ENCODE results near the gene ADGRA1.

ADGRA1 gene

DNA sequence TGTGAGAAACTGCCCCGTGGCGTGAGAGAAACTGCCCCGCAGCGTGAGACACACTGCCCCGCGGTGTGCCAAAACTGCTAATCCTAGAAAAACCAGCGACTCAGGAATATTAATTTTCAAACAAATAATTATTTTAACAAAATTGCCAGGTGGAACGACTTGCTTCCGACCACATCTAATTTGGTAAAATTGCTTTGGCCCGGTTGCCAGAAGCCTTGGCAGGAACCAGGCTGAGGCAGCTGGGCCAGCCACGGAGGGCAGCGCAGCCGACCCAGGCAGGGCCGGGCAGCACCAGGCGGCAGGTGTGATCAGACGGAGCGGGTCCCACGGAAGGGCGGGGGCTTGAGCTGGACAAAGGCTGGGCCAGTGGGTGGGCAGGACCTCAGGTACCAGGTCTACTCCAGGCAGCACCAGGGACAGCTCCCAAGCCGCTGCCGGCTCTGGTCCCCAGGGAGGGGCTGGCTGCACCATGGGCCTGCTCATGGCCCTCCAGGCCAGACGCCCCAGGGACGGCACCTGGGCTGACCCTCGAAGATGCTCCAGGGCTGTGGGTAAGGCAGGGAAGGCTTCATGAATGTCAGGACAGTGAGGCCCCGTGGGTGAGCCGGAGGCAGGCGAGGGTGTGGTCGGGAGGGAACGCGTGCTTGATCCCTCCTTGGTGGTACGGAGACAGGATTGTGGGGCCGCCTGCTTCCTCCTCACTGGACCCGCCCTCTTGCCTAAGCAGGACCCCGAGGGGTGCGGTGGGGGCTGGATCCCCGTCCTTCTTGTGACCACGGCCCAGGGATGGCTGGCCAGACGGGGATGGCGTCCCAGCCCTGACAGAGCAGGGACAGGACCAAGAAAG is 7.7 kb upstream of the ADGRA1 start:
- DNase-seq, result no peak

DNA sequence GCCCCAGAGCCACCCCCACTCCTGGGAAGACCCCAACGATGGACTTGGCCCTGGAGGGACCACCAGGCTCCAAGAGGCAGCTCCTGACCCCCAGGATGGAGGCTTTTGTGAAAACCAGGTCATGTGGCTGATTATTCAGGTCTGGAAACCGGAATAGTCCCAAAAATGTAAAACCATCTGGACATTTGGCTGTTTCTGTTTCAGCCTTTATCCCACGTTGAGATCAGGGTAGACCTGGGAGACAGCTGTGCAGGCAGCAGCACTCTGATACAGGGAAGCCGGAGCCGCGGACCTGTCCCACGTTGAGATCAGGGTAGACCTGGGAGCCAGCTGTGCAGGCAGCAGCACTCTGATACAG is 7.1 kb upstream of the ADGRA1 start:
- DNase-seq, result no peak

GRCh38 chr10:133081636-133082035 is 6.1 kb upstream of the ADGRA1 start:
- no peak for DNase-seq

DNA sequence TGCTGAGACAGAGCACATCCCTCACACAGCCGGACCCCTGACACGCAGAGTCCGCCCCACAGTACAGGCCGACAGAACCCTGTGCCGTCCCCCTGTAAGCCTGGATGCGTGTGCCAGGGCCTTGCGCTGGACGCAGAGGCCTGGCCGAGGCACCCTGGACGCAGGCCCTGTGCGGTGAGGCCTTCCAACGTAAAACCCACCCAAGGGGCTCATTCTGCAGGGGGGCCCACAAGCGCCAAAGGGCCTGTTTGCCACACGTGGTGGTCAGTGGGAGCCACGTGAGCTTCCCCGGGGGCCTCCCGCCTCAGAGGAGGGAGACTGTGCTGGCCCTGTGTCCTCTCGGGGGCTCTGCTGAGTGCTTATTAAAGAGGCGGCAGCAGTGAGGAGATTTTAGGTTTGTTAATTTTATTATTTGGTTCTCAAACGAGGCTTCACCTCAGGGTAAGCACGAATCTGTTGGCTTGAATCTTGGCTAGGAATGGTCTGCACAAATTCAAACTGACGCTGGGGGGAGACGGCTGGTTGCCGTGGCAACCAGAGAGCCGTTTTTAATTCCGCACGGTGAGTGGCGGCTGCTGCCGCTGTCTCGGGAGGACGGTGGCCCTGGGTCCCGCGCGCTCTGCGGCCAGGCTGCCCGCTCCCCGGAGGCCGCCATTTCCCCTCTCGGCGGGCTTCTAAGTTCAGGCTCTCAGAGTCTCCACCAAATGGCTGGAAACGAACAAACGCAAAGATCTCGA is 4.9 kb upstream of the ADGRA1 start:
- DNase-seq, result no peak

GRCh38 chr10:133083422-133084100 is 4.2 kb upstream of the ADGRA1 start:
- no peak for DNase-seq

DNA sequence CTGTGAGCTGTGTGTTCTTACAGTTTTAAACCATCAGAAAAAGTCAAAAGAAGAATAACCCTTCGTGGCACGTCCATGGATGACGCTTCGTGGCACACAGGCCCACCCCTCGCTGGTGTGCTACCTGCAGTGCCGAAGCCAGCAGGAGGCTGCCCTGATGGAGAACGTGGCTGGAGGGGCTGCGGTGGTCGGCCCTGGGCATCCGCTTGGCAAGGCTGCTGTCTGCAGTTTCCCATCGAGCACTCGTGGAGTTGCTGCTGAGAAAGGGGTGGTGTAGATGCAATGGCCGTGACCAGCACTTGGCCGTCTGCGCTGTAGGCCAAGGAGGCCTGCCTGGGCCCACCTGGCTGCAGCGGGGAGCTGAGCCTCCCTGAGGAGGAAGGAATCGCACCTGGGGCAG is 3.2 kb upstream of the ADGRA1 start:
- no peak for DNase-seq

- no peak for DNase-seq
Observed at GRCh38 chr10:133085251-133086125, 2.2 kb upstream of the ADGRA1 start.

DNA sequence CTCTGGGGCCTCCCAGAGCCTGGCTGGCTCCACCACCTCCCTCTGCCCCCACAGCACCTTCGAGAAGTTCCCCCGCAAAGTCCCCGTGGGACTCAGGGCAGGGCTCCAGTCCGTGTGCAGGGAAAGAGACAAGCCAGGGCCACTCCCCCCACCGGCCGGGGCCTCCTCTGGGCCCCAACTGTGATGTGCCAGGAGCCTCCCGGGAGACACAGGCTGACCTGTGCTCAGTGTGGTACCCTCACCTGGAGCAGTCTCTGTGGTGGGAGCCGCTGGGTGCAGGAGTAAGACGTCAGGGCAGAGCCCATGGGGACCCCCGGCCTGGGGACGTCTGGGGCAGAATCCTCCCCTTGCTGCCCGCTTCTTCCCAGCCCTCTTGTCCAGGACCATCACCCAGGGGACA is 1.5 kb upstream of the ADGRA1 start:
- no peak for DNase-seq

- DNase-seq, result no peak
Observed at GRCh38 chr10:133087045-133087678, 562 bp upstream of the ADGRA1 start.

DNA sequence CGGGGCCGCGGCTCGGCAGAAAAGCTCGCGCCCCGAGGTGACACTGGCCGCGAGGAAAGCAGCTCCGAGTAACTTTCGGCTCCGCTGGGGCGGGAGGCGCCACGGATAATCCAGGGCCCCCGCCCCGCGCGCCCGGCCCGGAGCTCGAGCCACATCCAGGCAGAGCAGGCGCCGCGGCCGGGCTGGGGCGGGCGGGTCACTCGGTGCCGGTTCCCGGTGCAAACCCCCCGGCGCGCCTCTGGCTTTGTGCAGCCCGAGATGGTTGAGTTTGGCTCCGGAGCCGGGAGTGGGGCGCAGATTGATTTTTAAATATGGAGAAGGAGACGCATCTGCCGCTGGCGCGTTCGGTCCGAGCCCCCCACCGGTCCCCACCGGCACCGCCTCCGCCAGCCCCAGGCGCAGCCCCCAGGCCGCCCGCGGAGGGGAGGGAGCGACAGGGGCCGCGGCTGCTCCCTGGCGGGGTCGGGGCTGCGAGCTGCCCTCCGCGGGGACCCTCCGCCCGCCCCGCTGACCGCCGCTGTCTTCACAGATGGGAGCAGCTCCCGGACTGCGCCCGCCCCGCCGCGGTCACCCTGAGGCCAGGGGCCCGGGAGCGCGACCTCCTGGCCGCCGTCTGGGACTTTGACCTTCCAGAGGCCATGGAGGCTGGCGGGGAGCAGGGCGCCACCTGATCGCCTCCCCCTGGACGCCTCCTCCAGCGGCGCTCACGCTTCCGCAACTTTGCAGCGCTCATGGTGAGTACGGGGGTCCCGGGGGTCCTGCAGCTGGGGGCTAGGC is 643 bp downstream of the ADGRA1 start:
- DNase-seq, result no peak

GRCh38 chr10:133088956-133089800 is 1.5 kb downstream of the ADGRA1 start:
- DNase-seq, result no peak

DNA sequence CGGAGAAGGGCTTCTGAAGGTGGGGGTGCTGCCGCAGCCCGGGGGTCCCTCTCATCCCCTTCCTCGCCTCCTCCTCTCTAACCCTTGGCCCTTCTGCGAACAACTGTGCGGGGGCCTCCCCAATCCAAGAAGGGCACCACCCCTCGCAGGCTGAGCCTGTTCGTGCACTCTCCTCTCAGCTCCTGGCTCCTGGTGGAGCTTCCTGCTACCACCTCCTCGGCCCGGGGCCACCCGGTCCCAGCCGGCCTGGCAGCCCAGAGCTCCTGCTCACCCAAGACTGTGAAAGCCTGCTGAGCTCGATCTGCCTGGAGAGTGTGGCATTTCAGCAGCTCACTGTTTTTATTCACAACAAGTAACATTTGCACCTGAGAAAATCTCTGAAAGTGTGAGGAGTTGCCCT is 2.4 kb downstream of the ADGRA1 start:
- no peak for DNase-seq

DNA sequence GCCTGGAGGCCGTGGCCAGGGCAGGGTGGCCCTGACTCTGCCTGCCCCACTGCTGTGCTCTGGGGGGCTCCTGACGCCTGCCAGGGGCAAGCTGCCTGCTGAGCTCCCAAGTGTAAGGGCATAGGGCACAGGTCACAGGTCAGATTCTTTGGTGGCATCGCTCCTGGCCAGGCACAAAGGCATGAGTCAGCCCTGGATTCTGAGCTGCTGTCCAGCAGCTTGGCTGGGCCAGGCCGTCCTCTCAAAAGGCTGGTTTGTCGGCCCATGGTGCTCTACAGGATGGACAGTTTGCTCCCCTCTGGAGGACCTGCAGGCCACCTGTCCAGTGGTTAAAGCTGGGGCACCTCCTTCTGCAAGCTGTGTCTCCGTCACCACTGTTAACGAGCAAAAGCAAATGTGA is 2.9 kb downstream of the ADGRA1 start:
- no peak for DNase-seq

DNA sequence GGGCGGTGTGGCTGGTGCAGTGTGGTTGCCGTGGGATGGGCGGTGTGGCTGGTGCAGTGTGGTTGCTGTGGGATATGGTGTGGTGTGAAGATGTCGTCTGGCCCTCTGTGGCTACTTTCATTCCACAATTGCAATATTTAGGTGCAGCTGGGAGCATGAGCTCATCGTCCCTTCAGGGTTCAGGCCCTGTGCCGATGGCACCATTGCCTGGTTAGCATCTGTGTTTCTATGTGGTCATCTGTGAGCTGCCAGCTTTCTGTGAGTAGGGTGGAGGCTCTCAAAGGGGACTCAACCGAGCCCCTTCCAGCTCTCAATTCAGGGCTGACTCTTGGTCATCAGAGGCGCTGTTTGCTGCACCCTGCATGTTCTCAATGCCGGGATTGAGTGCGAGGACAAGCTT is 3.6 kb downstream of the ADGRA1 start:
- no peak for DNase-seq

DNA sequence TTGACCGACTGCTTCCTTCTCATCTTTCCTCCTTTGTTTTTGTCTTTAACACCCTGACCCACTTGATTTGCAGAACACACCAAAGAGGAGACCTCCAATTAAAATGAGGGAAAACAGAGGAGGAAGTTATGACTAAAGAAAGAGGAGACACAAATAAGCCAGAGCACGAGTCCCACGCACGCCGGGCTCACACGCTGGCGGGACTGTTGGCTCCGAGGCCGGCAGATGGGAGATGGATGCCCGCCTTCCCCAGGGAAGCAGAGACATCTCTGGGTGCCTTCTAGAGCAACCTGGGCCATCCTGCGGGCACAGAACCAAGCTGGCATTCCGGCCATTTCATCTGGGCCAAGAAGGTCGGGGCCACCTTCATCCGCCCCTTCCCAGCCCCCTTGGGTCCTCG is 5.6 kb downstream of the ADGRA1 start:
- DNase-seq, result no peak

GRCh38 chr10:133094286-133094685 is 6.6 kb downstream of the ADGRA1 start:
- no peak for DNase-seq

DNA sequence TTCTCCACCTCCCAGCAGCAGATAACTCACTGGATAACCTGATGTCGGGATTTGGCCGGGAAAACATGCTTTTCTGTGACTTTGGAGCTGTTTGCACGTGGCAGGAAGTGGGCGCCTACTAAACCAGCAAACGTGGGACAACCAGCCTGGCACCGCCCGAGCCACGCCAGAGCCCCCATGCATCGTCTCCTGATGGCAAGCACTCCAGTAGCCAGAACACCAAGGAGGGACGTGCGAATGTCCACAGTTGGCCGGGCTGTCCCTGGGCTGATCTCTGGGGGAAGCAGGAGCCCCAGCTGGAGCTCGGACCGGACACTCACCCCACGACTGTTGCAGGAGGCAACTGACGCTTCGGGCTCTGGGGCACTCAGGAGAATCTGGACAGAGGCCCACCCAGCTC is 7.1 kb downstream of the ADGRA1 start:
- no peak for DNase-seq

DNA sequence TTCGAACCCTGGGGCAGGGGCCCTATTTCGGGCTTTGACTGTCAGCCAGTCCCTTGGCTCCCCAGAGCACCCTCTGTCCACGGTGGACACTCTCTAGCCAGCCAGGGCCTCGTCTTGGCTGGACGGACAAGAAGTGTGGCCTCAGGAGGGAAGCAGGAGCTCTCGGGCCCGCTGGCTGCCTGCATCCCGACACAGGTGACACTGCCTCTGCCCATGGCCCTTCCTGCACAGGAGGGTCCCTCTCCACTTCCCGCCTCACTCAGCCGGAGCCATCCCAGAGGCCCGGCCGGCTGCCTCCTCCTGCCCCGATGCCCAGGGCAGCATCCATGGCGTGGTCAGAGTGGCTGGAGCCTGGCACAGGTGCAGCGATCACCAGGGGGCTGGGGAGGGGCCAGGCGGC is 7.9 kb downstream of the ADGRA1 start:
- no peak for DNase-seq

DNA sequence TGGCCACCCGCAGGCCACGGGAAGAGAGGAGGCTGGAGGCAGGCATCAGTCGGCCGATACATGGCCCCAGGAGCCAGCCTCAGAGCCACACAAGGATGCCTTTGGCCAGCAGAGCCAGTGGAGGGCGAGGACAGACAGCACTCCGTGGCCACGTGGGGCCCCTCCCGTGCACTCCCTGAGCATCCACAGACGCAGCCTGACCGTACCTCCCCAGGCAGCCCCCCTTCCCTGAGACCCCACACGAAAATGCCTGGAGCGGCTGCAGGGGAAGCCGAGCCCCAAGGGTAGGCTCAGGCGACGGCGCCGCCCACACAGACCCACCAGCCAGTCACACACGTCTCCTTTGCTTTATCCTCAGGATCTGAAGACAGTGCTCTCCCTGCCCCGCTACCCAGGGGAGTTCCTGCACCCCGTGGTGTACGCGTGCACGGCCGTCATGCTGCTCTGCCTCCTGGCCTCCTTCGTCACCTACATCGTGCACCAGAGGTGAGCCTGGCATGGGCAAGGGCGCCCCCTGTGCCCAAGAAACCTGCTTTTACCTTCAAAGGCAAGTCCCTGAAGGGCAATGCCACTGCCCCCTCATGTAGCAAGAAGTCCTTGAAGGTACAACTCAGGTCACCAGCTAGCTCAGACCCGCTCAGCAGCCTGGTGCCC is 9.0 kb downstream of the ADGRA1 start:
- DNase-seq, result no peak

DNA sequence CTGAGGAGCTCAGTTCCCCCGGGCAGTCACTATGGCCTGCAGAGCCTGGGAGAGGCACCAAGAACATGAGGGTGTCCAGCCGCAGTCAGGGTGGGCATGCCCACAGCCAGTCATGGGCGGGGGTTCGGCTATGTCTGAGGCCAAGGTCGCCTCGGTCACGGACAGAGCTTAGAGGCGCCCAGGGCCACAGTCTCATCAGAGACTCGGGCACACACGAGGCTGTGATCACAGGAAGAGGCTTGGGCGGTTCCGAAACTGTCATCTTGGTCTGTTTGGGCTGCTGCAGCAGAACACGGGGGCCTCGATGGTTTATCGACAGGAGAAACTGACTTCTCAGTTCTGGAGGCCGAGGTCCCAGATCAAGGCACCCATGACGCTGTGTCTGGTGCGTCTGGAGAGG is 9.7 kb downstream of the ADGRA1 start:
- DNase-seq, result no peak

Data from NCI-H748 treated with DMSO at 0.1 percent for 48 hours (cell line).